Measurements from ENCODE around the gene ZNF334.

DNA sequence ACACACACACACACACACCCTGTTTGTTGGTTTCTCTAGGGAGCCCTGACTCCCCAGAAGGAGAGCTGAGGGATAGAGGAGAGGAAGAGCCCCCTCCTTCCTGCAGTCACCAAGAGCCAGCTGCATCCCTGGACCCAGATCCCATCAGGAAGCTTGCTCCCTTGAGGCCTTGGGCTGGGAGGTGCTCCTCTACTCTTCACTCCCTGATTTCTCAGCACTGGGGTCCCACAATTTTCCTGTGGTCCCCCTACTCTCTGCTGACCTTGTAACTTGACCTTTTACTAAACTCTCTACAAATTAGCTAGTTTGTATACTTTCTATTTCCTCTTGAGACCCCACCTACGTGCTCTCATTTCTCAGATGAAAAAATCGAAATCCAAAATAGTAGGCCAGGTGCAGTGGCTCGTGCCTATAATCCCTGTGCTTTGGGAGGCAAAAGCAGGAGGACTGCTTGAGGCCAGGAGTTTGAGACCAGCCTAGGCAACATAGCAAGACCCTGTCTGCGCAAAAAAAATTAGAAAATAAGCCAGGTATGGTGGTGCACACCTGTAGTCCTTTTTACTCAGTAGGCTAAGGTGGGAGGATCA is 42.1 kb upstream of the ZNF334 start:
- TF ChIP-seq, protein P1, sequence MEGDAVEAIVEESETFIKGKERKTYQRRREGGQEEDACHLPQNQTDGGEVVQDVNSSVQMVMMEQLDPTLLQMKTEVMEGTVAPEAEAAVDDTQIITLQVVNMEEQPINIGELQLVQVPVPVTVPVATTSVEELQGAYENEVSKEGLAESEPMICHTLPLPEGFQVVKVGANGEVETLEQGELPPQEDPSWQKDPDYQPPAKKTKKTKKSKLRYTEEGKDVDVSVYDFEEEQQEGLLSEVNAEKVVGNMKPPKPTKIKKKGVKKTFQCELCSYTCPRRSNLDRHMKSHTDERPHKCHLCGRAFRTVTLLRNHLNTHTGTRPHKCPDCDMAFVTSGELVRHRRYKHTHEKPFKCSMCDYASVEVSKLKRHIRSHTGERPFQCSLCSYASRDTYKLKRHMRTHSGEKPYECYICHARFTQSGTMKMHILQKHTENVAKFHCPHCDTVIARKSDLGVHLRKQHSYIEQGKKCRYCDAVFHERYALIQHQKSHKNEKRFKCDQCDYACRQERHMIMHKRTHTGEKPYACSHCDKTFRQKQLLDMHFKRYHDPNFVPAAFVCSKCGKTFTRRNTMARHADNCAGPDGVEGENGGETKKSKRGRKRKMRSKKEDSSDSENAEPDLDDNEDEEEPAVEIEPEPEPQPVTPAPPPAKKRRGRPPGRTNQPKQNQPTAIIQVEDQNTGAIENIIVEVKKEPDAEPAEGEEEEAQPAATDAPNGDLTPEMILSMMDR (IDR thresholded peaks at IDR 0.05), result no peak
- TF ChIP-seq POLR2A (IDR thresholded peaks at IDR 0.05), result no peak

All from uterus (tissue), 2 donors.